WTC11 (cell line): ENCODE measurements around the gene CD19. TPM values are rescaled to one million over a fixed set of nuclear protein-coding genes. Genes with fewer than 3 reads are reported as not detected.

Experiments used
- ATAC-seq: fragments of 200-7000 bp; cut with Tn5 transposase; 2 replicates; pipeline ENCODE4 v1.10.0; 2021; ENCODE audit warnings: mild to moderate bottlenecking, moderate library complexity
- CTCF ChIA-PET: fragments of 300-600 bp; sonication (Branson Sonifier 250); formaldehyde crosslinking; loops from one replicate; lab custom pipeline; 2021; ENCODE audit warnings: antibody characterized with exemption; lab: Charles Lee
- POLR2A ChIA-PET: fragments of 350-600 bp; sonication (Branson Sonifier 250); formaldehyde crosslinking; loops from one replicate; lab custom pipeline; 2021; ENCODE audit warnings: antibody characterized with exemption; lab: Charles Lee
- DNase-seq: peaks from one replicate; pipeline ENCODE4 v3.0.0; 2021; ENCODE audit warnings: low spot score
- H3K27ac Mint-ChIP-seq: 2 replicates; pipeline ENCODE4 v1.8.0; 2021; ENCODE audit warnings: mixed read lengths
- H3K27me3 Mint-ChIP-seq: 2 replicates; pipeline ENCODE4 v1.8.0; 2021; ENCODE audit warnings: low read depth, mild to moderate bottlenecking, moderate library complexity, mixed read lengths
- H3K36me3 Mint-ChIP-seq: 2 replicates; pipeline ENCODE4 v1.8.0; 2021; ENCODE audit warnings: mixed read lengths
- H3K4me1 Mint-ChIP-seq: 2 replicates; pipeline ENCODE4 v1.8.0; 2022; ENCODE audit warnings: mixed read lengths
- H3K4me3 Mint-ChIP-seq: 2 replicates; pipeline ENCODE4 v1.8.0; 2021; ENCODE audit warnings: mild to moderate bottlenecking, moderate library complexity, mixed read lengths
- H3K9me3 Mint-ChIP-seq: 2 replicates; pipeline ENCODE4 v1.8.0; 2021; ENCODE audit warnings: mixed read lengths
- AR ChIP-seq: fragments of 250-450 bp; sonication (Bioruptor Pico); IDR thresholded peaks from 2 replicates; pipeline ENCODE4 v1.9.0; 2021; ENCODE audit warnings: mild to moderate bottlenecking
- CREB1 ChIP-seq: sonication (generic); formaldehyde crosslinking; IDR thresholded peaks from 2 replicates; pipeline ENCODE4 v1.8.0; 2023; ENCODE audit warnings: mild to moderate bottlenecking, missing genetic modification reagents
- ETV6 ChIP-seq: sonication (generic); formaldehyde crosslinking; IDR thresholded peaks from 2 replicates; pipeline ENCODE4 v1.8.1; 2022; ENCODE audit warnings: mild to moderate bottlenecking, missing genetic modification reagents
- FOXK1 ChIP-seq: sonication (generic); formaldehyde crosslinking; IDR thresholded peaks from 2 replicates; pipeline ENCODE4 v1.8.0; 2022; ENCODE audit warnings: mild to moderate bottlenecking, moderate library complexity, missing genetic modification reagents
- HMGA2 ChIP-seq: fragments of 250-450 bp; sonication (Bioruptor Pico); IDR thresholded peaks from 2 replicates; pipeline ENCODE4 v1.4.0; 2021; ENCODE audit warnings: mild to moderate bottlenecking, moderate library complexity
- MAX ChIP-seq: sonication (generic); formaldehyde crosslinking; IDR thresholded peaks from 2 replicates; pipeline ENCODE4 v1.8.0; 2022; ENCODE audit warnings: mild to moderate bottlenecking, missing genetic modification reagents
- SMAD4 ChIP-seq: sonication (generic); formaldehyde crosslinking; IDR thresholded peaks from 2 replicates; pipeline ENCODE4 v1.8.0; 2022; ENCODE audit warnings: mild to moderate bottlenecking, missing genetic modification reagents
- STAT6 ChIP-seq: sonication (generic); formaldehyde crosslinking; conservative IDR thresholded peaks from 2 replicates; pipeline ENCODE4 v1.8.1; 2023; ENCODE audit warnings: mild to moderate bottlenecking, low read depth, missing genetic modification reagents, moderate library complexity
- USF2 ChIP-seq: sonication (generic); formaldehyde crosslinking; IDR thresholded peaks from 2 replicates; pipeline ENCODE4 v1.8.1; 2023; ENCODE audit warnings: mild to moderate bottlenecking, missing genetic modification reagents, moderate library complexity
- ZNF281 ChIP-seq: sonication (generic); formaldehyde crosslinking; IDR thresholded peaks from 2 replicates; pipeline ENCODE4 v1.8.0; 2023; ENCODE audit warnings: mild to moderate bottlenecking, missing genetic modification reagents
- ZNF396 ChIP-seq: fragments of 250-450 bp; sonication (Bioruptor Pico); IDR thresholded peaks from 2 replicates; pipeline ENCODE4 v1.8.0; 2021; ENCODE audit warnings: mild to moderate bottlenecking, moderate library complexity, borderline replicate concordance
- ZSCAN18 ChIP-seq: fragments of 250-450 bp; sonication (Bioruptor Pico); IDR thresholded peaks from 2 replicates; pipeline ENCODE4 v2.1.2; 2022; ENCODE audit warnings: mild to moderate bottlenecking, moderate library complexity
- total RNA-seq: library from RNA; stranded (reverse); gene quantifications from 3 replicates; pipeline ENCODE4 v1.2.3, GENCODE V29; 2021

CD19 gene
- total RNA-seq, 1 experiment from 2014 or later = 0.90 TPM

- ATAC-seq (peak; percentile 99), DNase-seq (peak; percentile 95)
- peaks cover 20% of the 10 kb centered on the region for H3K27me3 Mint-ChIP-seq
- H3K4me1 Mint-ChIP-seq = peaks cover 5% of the 10 kb centered on the region
- H3K9me3 Mint-ChIP-seq = no peaks in the 10 kb centered on the region
- H3K27ac Mint-ChIP-seq = peak overlapping the region; percentile 33
- H3K36me3 Mint-ChIP-seq = no peaks in the 10 kb centered on the region
- peak overlapping the region; percentile 63 for H3K4me3 Mint-ChIP-seq
- ChIA-PET POLR2A (interaction anchor here (1.1 kb wide), 1 partner anchor 11 kb away, joined by 3 read pairs; the partner anchor contains the start of gene RABEP2), CTCF (interaction anchor here (0.5 to 1.8 kb wide), 13 partner anchors 9 to 96 kb away, joined by 3 to 37 read pairs (median 6); partner anchors contain the start of genes NFATC2IP, SH2B1 and TUFM)
- TF ChIP-seq FOXK1 (CRISPR knock-in tag) = no peak
- no peak for TF ChIP-seq USF2 (CRISPR knock-in tag)
- no peak for TF ChIP-seq ZNF281 (CRISPR knock-in tag)
- TF ChIP-seq AR (CRISPR knock-in tag) = no peak
- peak; percentile 27; the same call in 1 of the 2 replicates for TF ChIP-seq MAX
Measured at GRCh38 chr16:28935924-28936783, 4.4 kb downstream of the CD19 start.

- H3K36me3 Mint-ChIP-seq = no peaks in the 10 kb centered on the region
- H3K27ac Mint-ChIP-seq = no peak overlapping the region
- peaks cover 5% of the 10 kb centered on the region for H3K4me1 Mint-ChIP-seq
- H3K9me3 Mint-ChIP-seq = no peaks in the 10 kb centered on the region
- ChIA-PET CTCF (interaction anchor here (0.5 to 1.8 kb wide), 14 partner anchors 9 to 97 kb away, joined by 3 to 37 read pairs (median 6); partner anchors contain the start of genes NFATC2IP, SH2B1 and TUFM), POLR2A (interaction anchor here (1.1 kb wide), 1 partner anchor 11 kb away, joined by 3 read pairs; the partner anchor contains the start of gene RABEP2)
- DNase-seq (no peak), ATAC-seq (no peak)
- H3K4me3 Mint-ChIP-seq = peak overlapping the region; percentile 63; the same call in 1 of the 2 replicates
- peaks cover 20% of the 10 kb centered on the region for H3K27me3 Mint-ChIP-seq
- TF ChIP-seq SMAD4 = no peak
Measured at GRCh38 chr16:28936784-28937155, 5.0 kb downstream of the CD19 start.

GRCh38 chr16:28937222-28937876, 5.6 kb downstream of the CD19 start:
- CTCF ChIA-PET = interaction anchor here (0.6 to 1.8 kb wide), 6 partner anchors 8 to 91 kb away, joined by 3 to 37 read pairs (median 6); partner anchors contain the start of genes SH2B1 and TUFM
- Mint-ChIP-seq H3K4me1 (peaks cover 5% of the 10 kb centered on the region), H3K27me3 (peaks cover 20% of the 10 kb centered on the region), H3K27ac (no peak overlapping the region), H3K4me3 (no peak overlapping the region), H3K9me3 (no peaks in the 10 kb centered on the region), H3K36me3 (no peaks in the 10 kb centered on the region)
- TF ChIP-seq ETV6 = no peak
- TF ChIP-seq USF2 (CRISPR knock-in tag) = no peak
- TF ChIP-seq HMGA2 (CRISPR knock-in tag) = no peak
- TF ChIP-seq ZSCAN18 (CRISPR knock-in tag) = no peak
- no peak for TF ChIP-seq ZNF396 (CRISPR knock-in tag)
- TF ChIP-seq STAT6 (CRISPR knock-in tag) = no peak
- TF ChIP-seq CREB1 = no peak
- no peak for DNase-seq
- no peak for ATAC-seq
- POLR2A ChIA-PET = no interaction called here
